HG03469 (cell line): ENCODE results near the gene NRL.
"Not testable (repeated sequence)": the region's sequence is repeated elsewhere in the genome, so short reads cannot be mapped to it uniquely, and the experiment has no call there.

Source experiments
- ATAC-seq: cut with Tn5 transposase; IDR thresholded peaks from one replicate; pipeline ENCODE4 v1.9.1; 2021; ENCODE audit warnings: mild to moderate bottlenecking, moderate library complexity, moderate number of reproducible peaks; ENCODE audit not compliant: unreplicated experiment

Gene NRL

GRCh38 chr14:24054646-24055045 is 60.1 kb downstream of the NRL start:
- ATAC-seq: no peak

- no peak for ATAC-seq
Observed at GRCh38 chr14:24054324-24054641, 60.5 kb downstream of the NRL start.

GRCh38 chr14:24053548-24054323 is 61.0 kb downstream of the NRL start:
- ATAC-seq: no peak

- no peak for ATAC-seq
Observed at GRCh38 chr14:24052656-24053547, 61.8 kb downstream of the NRL start.

GRCh38 chr14:24051789-24052655 is 62.7 kb downstream of the NRL start, which contains the start of gene CARMIL3:
Gene CARMIL3, plus strand, starts transcription at chr14:24052009. Its CDS starts 145 bp downstream, at chr14:24052154.
- peak; percentile 55 for ATAC-seq

- ATAC-seq: no peak
Observed at GRCh38 chr14:24051176-24051788, 63.5 kb downstream of the NRL start.

- ATAC-seq: not testable (repeated sequence)
Observed at GRCh38 chr14:24050753-24051152, 64.0 kb downstream of the NRL start.

GRCh38 chr14:24049002-24049401 is 65.7 kb downstream of the NRL start:
- ATAC-seq: not testable (repeated sequence)

GRCh38 chr14:24042746-24043145 is 72.0 kb downstream of the NRL start:
- no peak for ATAC-seq

- no peak for ATAC-seq
Observed at GRCh38 chr14:24040692-24041091, 74.1 kb downstream of the NRL start.

- no peak for ATAC-seq
Observed at GRCh38 chr14:24038686-24039085, 76.1 kb downstream of the NRL start.

GRCh38 chr14:24037658-24038037 is 77.1 kb downstream of the NRL start:
- no peak for ATAC-seq

GRCh38 chr14:24036963-24037657 is 77.6 kb downstream of the NRL start:
- ATAC-seq: not testable (repeated sequence)

- ATAC-seq: no peak
Observed at GRCh38 chr14:24036169-24036962, 78.4 kb downstream of the NRL start.

GRCh38 chr14:24035769-24036168 is 79.0 kb downstream of the NRL start:
- not testable (repeated sequence) for ATAC-seq

GRCh38 chr14:24032727-24033418 is 81.9 kb downstream of the NRL start:
- ATAC-seq: no peak

- not testable (repeated sequence) for ATAC-seq
Observed at GRCh38 chr14:24031331-24031730, 83.4 kb downstream of the NRL start.

- ATAC-seq: not testable (repeated sequence)
Observed at GRCh38 chr14:24029687-24030086, 85.1 kb downstream of the NRL start.
